HepG2 (cell line): Measurements from ENCODE around the gene COLGALT1.

Experiments used
- ASH2L ChIP-seq: fragments of 300-600, 200-600 bp; sonication (generic); IDR thresholded peaks from 2 replicates; pipeline ENCODE4 v1.7.0; 2017; ENCODE audit warnings: low read depth, mild to moderate bottlenecking, moderate library complexity, mixed read lengths, low read length; ENCODE audit not compliant: insufficient read length
- DPF2 ChIP-seq: sonication (generic); formaldehyde crosslinking; IDR thresholded peaks from 2 replicates; pipeline ENCODE4 v1.4.0; 2020; ENCODE audit warnings: mild to moderate bottlenecking, low read depth, missing genetic modification reagents, borderline replicate concordance
- FOXC1 ChIP-seq: sonication (generic); formaldehyde crosslinking; IDR thresholded peaks from 2 replicates; pipeline ENCODE4 v1.8.0; 2022; ENCODE audit warnings: mild to moderate bottlenecking, missing genetic modification reagents, borderline replicate concordance
- NCOA1 ChIP-seq: sonication (generic); formaldehyde crosslinking; IDR thresholded peaks from 2 replicates; pipeline ENCODE4 v1.9.0; 2021; ENCODE audit warnings: missing genetic modification reagents
- NR2F2 ChIP-seq: IDR thresholded peaks from 2 replicates; pipeline ENCODE4 v1.6.1; 2012; ENCODE audit warnings: low read depth, inconsistent platforms, borderline replicate concordance
- POLR2A ChIP-seq, 2 experiments: IDR thresholded peaks; 2 replicates each; pipeline ENCODE4 v1.6.1; 2011; ENCODE audit warnings: low read depth in 2 of 2, low read length in 2 of 2, mild to moderate bottlenecking in 1 of 2, moderate library complexity in 1 of 2; ENCODE audit not compliant: insufficient read depth in 1 of 2
- RAD21 ChIP-seq: fragments of 450-650 bp; formaldehyde crosslinking; IDR thresholded peaks from 2 replicates; pipeline ENCODE4 v1.5.0; 2020; ENCODE audit warnings: mild to moderate bottlenecking
- ZFP41 ChIP-seq: sonication (generic); formaldehyde crosslinking; IDR thresholded peaks from 2 replicates; pipeline ENCODE4 v1.4.0; 2020; ENCODE audit warnings: mild to moderate bottlenecking, missing genetic modification reagents, borderline replicate concordance
- ZNF441 ChIP-seq: sonication (generic); formaldehyde crosslinking; IDR thresholded peaks from 2 replicates; pipeline ENCODE4 v1.7.0; 2021; ENCODE audit warnings: missing genetic modification reagents, borderline replicate concordance
- TF ChIP-seq, protein P1 (sequence below): sonication (generic); formaldehyde crosslinking; IDR thresholded peaks from 2 replicates; pipeline ENCODE4 v1.5.0; 2020; ENCODE audit warnings: mild to moderate bottlenecking, missing genetic modification reagents, moderate library complexity
- TF ChIP-seq, protein P2 (sequence below): sonication (generic); formaldehyde crosslinking; IDR thresholded peaks from 2 replicates; pipeline ENCODE4 v1.4.0; 2020; ENCODE audit warnings: low read depth, missing genetic modification reagents
- TF ChIP-seq, protein P3 (sequence below): sonication (generic); formaldehyde crosslinking; IDR thresholded peaks from 2 replicates; pipeline ENCODE4 v1.4.0; 2020; ENCODE audit warnings: mild to moderate bottlenecking, missing genetic modification reagents
- TF ChIP-seq, protein P4 (sequence below): sonication (generic); formaldehyde crosslinking; IDR thresholded peaks from 2 replicates; pipeline ENCODE4 v1.8.1; 2022; ENCODE audit warnings: low read depth, mild to moderate bottlenecking, missing genetic modification reagents

DNA sequence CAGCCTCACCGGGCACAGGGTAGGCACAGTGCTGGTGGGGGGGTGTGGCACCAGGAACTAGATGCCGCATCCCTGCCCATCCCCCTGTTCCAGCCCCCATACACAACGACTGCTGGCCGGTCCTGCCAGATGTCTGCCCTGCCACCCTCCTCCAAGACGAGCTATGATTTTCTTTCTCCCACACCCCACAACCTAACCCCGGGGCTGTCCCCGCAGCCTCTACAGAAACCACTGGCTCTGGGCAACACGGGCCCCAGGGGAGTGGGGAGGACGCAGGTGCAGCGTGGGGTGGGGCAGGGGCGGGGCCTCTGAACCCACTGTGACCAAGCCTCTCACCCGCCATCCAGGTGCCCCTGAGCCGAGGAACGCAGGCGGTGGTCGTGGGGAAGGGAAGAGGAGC lies 28.5 kb upstream of the COLGALT1 start:
- TF ChIP-seq, protein P1, sequence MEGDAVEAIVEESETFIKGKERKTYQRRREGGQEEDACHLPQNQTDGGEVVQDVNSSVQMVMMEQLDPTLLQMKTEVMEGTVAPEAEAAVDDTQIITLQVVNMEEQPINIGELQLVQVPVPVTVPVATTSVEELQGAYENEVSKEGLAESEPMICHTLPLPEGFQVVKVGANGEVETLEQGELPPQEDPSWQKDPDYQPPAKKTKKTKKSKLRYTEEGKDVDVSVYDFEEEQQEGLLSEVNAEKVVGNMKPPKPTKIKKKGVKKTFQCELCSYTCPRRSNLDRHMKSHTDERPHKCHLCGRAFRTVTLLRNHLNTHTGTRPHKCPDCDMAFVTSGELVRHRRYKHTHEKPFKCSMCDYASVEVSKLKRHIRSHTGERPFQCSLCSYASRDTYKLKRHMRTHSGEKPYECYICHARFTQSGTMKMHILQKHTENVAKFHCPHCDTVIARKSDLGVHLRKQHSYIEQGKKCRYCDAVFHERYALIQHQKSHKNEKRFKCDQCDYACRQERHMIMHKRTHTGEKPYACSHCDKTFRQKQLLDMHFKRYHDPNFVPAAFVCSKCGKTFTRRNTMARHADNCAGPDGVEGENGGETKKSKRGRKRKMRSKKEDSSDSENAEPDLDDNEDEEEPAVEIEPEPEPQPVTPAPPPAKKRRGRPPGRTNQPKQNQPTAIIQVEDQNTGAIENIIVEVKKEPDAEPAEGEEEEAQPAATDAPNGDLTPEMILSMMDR (CRISPR knock-in tag), result no peak
- TF ChIP-seq FOXC1 (CRISPR knock-in tag) (no peak), RAD21 (CRISPR knock-in tag) (no peak), POLR2A (IDR thresholded peaks at IDR 0.05; ENCODE audit: insufficient read depth in 1 of 2, low read depth in 2 of 2, low read length in 2 of 2) (no peak), ZFP41 (CRISPR knock-in tag) (no peak), DPF2 (CRISPR knock-in tag) (no peak), ZNF441 (CRISPR knock-in tag) (no peak), NCOA1 (CRISPR knock-in tag) (no peak), ASH2L (no peak), NR2F2 (no peak)
- TF ChIP-seq, protein P2, sequence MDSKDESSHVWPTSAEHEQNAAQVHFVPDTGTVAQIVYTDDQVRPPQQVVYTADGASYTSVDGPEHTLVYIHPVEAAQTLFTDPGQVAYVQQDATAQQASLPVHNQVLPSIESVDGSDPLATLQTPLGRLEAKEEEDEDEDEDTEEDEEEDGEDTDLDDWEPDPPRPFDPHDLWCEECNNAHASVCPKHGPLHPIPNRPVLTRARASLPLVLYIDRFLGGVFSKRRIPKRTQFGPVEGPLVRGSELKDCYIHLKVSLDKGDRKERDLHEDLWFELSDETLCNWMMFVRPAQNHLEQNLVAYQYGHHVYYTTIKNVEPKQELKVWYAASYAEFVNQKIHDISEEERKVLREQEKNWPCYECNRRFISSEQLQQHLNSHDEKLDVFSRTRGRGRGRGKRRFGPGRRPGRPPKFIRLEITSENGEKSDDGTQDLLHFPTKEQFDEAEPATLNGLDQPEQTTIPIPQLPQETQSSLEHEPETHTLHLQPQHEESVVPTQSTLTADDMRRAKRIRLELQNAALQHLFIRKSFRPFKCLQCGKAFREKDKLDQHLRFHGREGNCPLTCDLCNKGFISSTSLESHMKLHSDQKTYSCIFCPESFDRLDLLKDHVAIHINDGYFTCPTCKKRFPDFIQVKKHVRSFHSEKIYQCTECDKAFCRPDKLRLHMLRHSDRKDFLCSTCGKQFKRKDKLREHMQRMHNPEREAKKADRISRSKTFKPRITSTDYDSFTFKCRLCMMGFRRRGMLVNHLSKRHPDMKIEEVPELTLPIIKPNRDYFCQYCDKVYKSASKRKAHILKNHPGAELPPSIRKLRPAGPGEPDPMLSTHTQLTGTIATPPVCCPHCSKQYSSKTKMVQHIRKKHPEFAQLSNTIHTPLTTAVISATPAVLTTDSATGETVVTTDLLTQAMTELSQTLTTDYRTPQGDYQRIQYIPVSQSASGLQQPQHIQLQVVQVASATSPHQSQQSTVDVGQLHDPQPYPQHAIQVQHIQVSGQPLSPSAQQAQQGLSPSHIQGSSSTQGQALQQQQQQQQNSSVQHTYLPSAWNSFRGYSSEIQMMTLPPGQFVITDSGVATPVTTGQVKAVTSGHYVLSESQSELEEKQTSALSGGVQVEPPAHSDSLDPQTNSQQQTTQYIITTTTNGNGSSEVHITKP, result no peak
- TF ChIP-seq, protein P3, sequence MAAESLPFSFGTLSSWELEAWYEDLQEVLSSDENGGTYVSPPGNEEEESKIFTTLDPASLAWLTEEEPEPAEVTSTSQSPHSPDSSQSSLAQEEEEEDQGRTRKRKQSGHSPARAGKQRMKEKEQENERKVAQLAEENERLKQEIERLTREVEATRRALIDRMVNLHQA (CRISPR knock-in tag), result no peak
- TF ChIP-seq, protein P4, sequence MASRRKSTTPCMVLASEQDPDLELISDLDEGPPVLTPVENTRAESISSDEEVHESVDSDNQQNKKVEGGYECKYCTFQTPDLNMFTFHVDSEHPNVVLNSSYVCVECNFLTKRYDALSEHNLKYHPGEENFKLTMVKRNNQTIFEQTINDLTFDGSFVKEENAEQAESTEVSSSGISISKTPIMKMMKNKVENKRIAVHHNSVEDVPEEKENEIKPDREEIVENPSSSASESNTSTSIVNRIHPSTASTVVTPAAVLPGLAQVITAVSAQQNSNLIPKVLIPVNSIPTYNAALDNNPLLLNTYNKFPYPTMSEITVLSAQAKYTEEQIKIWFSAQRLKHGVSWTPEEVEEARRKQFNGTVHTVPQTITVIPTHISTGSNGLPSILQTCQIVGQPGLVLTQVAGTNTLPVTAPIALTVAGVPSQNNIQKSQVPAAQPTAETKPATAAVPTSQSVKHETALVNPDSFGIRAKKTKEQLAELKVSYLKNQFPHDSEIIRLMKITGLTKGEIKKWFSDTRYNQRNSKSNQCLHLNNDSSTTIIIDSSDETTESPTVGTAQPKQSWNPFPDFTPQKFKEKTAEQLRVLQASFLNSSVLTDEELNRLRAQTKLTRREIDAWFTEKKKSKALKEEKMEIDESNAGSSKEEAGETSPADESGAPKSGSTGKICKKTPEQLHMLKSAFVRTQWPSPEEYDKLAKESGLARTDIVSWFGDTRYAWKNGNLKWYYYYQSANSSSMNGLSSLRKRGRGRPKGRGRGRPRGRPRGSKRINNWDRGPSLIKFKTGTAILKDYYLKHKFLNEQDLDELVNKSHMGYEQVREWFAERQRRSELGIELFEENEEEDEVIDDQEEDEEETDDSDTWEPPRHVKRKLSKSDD (CRISPR knock-in tag), result no peak
